ENCODE measurements around the gene EIF2B1.

- TF ChIP-seq POLR2A (IDR thresholded peaks at IDR 0.05) (no peak), POLR2AphosphoS5 (IDR thresholded peaks at IDR 0.05; ENCODE audit: insufficient read depth in 1 of 2, low read depth in 1 of 2) (no peak)
These were observed 30.8 kb downstream of the EIF2B1 start for GRCh38 chr12:123602651-123603195.
